Astrocyte (in vitro differentiated cells and primary cell): ENCODE results near the gene MYCBP2. TPM values are rescaled to one million over a fixed set of nuclear protein-coding genes. Genes with fewer than 3 reads are reported as not detected.

Source experiments
- DNase-seq: peaks from one replicate; pipeline ENCODE4 v3.0.0-alpha.2; 2010; ENCODE audit warnings: low read depth
- FAIRE-seq: peaks from 2 replicates; lab custom pipeline; 2011; peaks lifted over from hg19 to GRCh38; lab: Jason Lieb, UNC
- H2AFZ ChIP-seq: 2 replicates; pipeline ENCODE4 v1.6.0; 2012; ENCODE audit warnings: low read depth, low read length, inconsistent platforms
- H3K27ac ChIP-seq: 2 replicates; pipeline ENCODE4 v1.5.1; 2011; ENCODE audit warnings: low read depth, low read length, inconsistent platforms
- H3K27me3 ChIP-seq: 2 replicates; pipeline ENCODE4 v1.6.0; 2011; ENCODE audit warnings: low read length, inconsistent platforms; ENCODE audit not compliant: insufficient read depth
- H3K36me3 ChIP-seq: 2 replicates; pipeline ENCODE4 v1.5.1; 2011; ENCODE audit warnings: low read length, inconsistent platforms; ENCODE audit not compliant: insufficient read depth
- H3K4me1 ChIP-seq: 2 replicates; pipeline ENCODE4 v1.5.1; 2011; ENCODE audit warnings: low read length, inconsistent platforms; ENCODE audit not compliant: insufficient read depth
- H3K4me2 ChIP-seq: 2 replicates; pipeline ENCODE4 v1.6.0; 2012; ENCODE audit warnings: low read length, inconsistent platforms
- H3K4me3 ChIP-seq: 2 replicates; pipeline ENCODE4 v1.5.1; 2011; ENCODE audit warnings: low read depth, mild to moderate bottlenecking, low read length, inconsistent platforms; ENCODE audit not compliant: insufficient read depth
- H3K79me2 ChIP-seq: 2 replicates; pipeline ENCODE4 v1.6.0; 2012; ENCODE audit warnings: mild to moderate bottlenecking, low read length, inconsistent platforms; ENCODE audit not compliant: insufficient read depth
- H3K9ac ChIP-seq: 2 replicates; pipeline ENCODE4 v1.6.0; 2012; ENCODE audit warnings: mild to moderate bottlenecking, low read length, inconsistent platforms
- H3K9me3 ChIP-seq: 2 replicates; pipeline ENCODE4 v1.5.1; 2012; ENCODE audit warnings: low read depth, mild to moderate bottlenecking, low read length, inconsistent platforms; ENCODE audit not compliant: insufficient read depth
- H4K20me1 ChIP-seq: 2 replicates; pipeline ENCODE4 v1.6.0; 2012; ENCODE audit warnings: low read length, inconsistent platforms; ENCODE audit not compliant: insufficient read depth
- H3K27ac Mint-ChIP-seq: one replicate; pipeline ENCODE4 v1.8.0; 2021; ENCODE audit warnings: mild to moderate bottlenecking, mixed read lengths; ENCODE audit not compliant: unreplicated experiment
- H3K27me3 Mint-ChIP-seq: one replicate; pipeline ENCODE4 v1.8.0; 2021; ENCODE audit warnings: low read depth, mixed read lengths; ENCODE audit not compliant: unreplicated experiment
- H3K36me3 Mint-ChIP-seq: one replicate; pipeline ENCODE4 v1.8.0; 2021; ENCODE audit warnings: low read depth, mixed read lengths; ENCODE audit not compliant: unreplicated experiment
- H3K4me1 Mint-ChIP-seq: one replicate; pipeline ENCODE4 v1.8.0; 2021; ENCODE audit warnings: low read depth, mixed read lengths; ENCODE audit not compliant: unreplicated experiment
- H3K4me3 Mint-ChIP-seq: one replicate; pipeline ENCODE4 v1.8.0; 2021; ENCODE audit warnings: mild to moderate bottlenecking, moderate library complexity, mixed read lengths; ENCODE audit not compliant: unreplicated experiment
- H3K9me3 Mint-ChIP-seq: one replicate; pipeline ENCODE4 v1.8.0; 2021; ENCODE audit warnings: mild to moderate bottlenecking, mixed read lengths; ENCODE audit not compliant: unreplicated experiment
- CTCF ChIP-seq: IDR thresholded peaks from 2 replicates; pipeline ENCODE4 v1.5.1; 2011; ENCODE audit warnings: low read depth, mild to moderate bottlenecking, inconsistent platforms, low read length, moderate library complexity; ENCODE audit not compliant: insufficient read depth
- EZH2 ChIP-seq: IDR thresholded peaks from 2 replicates; pipeline ENCODE4 v1.6.1; 2012; ENCODE audit warnings: mild to moderate bottlenecking, low read length, inconsistent platforms; ENCODE audit not compliant: insufficient read depth
- total RNA-seq: library from RNA; stranded (reverse); gene quantifications from 2 replicates; pipeline ENCODE4 v1.2.1, GENCODE V29; 2021

Gene MYCBP2
- total RNA-seq, 1 donor from 2014 or later: 72.3 TPM

- Mint-ChIP-seq H3K9me3 (no peaks in the 10 kb centered on the region), H3K27me3 (no peaks in the 10 kb centered on the region), H3K4me1 (no peaks in the 10 kb centered on the region), H3K36me3 (peaks cover 13% of the 10 kb centered on the region), H3K4me3 (no peak overlapping the region), H3K27ac (no peak overlapping the region)
- no peak for TF ChIP-seq EZH2
- TF ChIP-seq CTCF: no peak
- Histone ChIP-seq H2AFZ (no peak overlapping the region), H3K9ac (no peak overlapping the region), H3K36me3 (peaks cover 15% of the 10 kb centered on the region), H3K4me3 (no peak overlapping the region), H4K20me1 (no peaks in the 10 kb centered on the region), H3K9me3 (no peaks in the 10 kb centered on the region), H3K4me2 (no peak overlapping the region), H3K79me2 (no peaks in the 10 kb centered on the region), H3K27ac (no peak overlapping the region), H3K27me3 (no peaks in the 10 kb centered on the region), H3K4me1 (no peaks in the 10 kb centered on the region)
- DNase-seq: no peak
- no peak for FAIRE-seq
Observed at GRCh38 chr13:77093735-77094134, 233.2 kb downstream of the MYCBP2 start.

DNA sequence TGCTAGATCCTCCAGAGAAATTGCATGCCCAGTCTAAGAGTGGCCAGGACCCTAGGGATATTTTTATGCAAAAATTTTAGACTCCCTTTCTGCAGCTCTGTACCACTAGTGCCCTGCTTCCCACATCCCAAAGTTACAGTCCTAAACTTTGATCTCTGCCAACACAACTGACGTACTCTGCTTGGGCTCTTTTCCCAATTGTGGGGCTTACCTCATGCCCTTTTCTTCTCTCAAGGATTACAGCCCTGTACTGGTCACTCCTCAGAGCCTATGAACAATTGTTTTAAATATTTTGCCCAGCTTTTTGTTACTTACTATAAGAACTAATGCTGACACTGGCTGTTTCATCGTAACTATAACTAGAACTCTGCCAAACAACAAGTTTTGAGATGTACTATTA is 242.1 kb downstream of the MYCBP2 start:
- Histone ChIP-seq H3K9ac (no peak overlapping the region), H3K4me3 (no peak overlapping the region), H4K20me1 (no peaks in the 10 kb centered on the region), H3K79me2 (no peaks in the 10 kb centered on the region), H3K4me2 (no peak overlapping the region), H3K27ac (no peak overlapping the region), H3K9me3 (no peaks in the 10 kb centered on the region), H3K27me3 (no peaks in the 10 kb centered on the region), H2AFZ (no peak overlapping the region), H3K4me1 (no peaks in the 10 kb centered on the region), H3K36me3 (peaks cover 25% of the 10 kb centered on the region)
- no peak overlapping the region for H3K4me3 Mint-ChIP-seq
- DNase-seq (no peak), FAIRE-seq (no peak)
- TF ChIP-seq EZH2 (no peak), CTCF (no peak)
- H3K4me1 Mint-ChIP-seq: no peaks in the 10 kb centered on the region
- H3K36me3 Mint-ChIP-seq: peaks cover 18% of the 10 kb centered on the region
- H3K9me3 Mint-ChIP-seq: no peaks in the 10 kb centered on the region
- no peak overlapping the region for H3K27ac Mint-ChIP-seq
- H3K27me3 Mint-ChIP-seq: no peaks in the 10 kb centered on the region

DNA sequence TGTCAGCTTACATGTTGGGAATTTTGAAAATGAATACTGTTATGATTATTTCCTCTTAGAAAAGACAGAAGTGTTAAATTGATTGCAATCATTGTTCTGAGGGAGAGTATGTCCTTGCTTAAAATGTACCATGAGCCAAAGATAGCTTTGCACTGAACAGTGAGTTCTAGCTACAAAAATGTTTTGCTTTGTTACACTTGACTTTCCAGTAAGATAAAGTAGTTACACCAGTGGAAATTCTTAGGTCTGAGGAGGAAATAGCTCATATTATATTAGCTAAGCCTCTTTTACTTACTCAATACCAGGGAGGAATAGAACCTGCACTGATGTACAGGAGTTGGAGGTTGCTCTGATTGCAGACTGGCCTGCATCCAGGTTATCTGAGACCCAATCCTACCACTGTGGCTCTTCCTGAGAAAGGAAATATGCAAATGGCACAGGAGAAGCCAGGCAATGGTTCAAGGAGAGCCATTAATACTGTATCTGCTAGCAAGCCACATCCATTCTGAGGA is 246.9 kb downstream of the MYCBP2 start:
- H2AFZ ChIP-seq: no peak overlapping the region
- H3K4me2 ChIP-seq: no peak overlapping the region
- H3K9me3 Mint-ChIP-seq: no peaks in the 10 kb centered on the region
- H3K36me3 ChIP-seq: peaks cover 31% of the 10 kb centered on the region
- no peak overlapping the region for H3K9ac ChIP-seq
- H3K79me2 ChIP-seq: no peaks in the 10 kb centered on the region
- H4K20me1 ChIP-seq: no peaks in the 10 kb centered on the region
- H3K27me3 Mint-ChIP-seq: no peaks in the 10 kb centered on the region
- TF ChIP-seq CTCF (no peak), EZH2 (no peak)
- no peaks in the 10 kb centered on the region for H3K4me1 Mint-ChIP-seq
- H3K4me1 ChIP-seq: no peaks in the 10 kb centered on the region
- no peak overlapping the region for H3K27ac ChIP-seq
- H3K36me3 Mint-ChIP-seq: peaks cover 19% of the 10 kb centered on the region
- H3K27me3 ChIP-seq: no peaks in the 10 kb centered on the region
- H3K27ac Mint-ChIP-seq: no peak overlapping the region
- DNase-seq (no peak), FAIRE-seq (no peak)
- no peaks in the 10 kb centered on the region for H3K9me3 ChIP-seq
- H3K4me3 ChIP-seq: no peak overlapping the region
- no peak overlapping the region for H3K4me3 Mint-ChIP-seq
